HCT116 (cell line): ENCODE data around the gene CHRNA9. TPM values are rescaled to one million over a fixed set of nuclear protein-coding genes. Genes with fewer than 3 reads are reported as not detected.

Source experiments
- ATAC-seq: fragments of 200-7000 bp; cut with Tn5 transposase; 2 replicates; pipeline ENCODE4 v1.9.1; 2020; ENCODE audit warnings: mild to moderate bottlenecking, moderate library complexity
- BruUV-seq: library from RNA; stranded (reverse); fragments of 400-500 nt; replicated peaks from 2 replicates; lab custom pipeline; 2021; lab: Mats Ljungman, UMichigan
- CTCF ChIA-PET: fragments of 300-600 bp; sonication (Branson Sonifier 250); formaldehyde crosslinking; loops from one replicate; lab custom pipeline; 2021; ENCODE audit warnings: antibody characterized with exemption; lab: Charles Lee
- POLR2A ChIA-PET: fragments of 300-600, 350-600 bp; sonication (Branson Sonifier 250); formaldehyde crosslinking; loops from one replicate; lab custom pipeline; 2021; ENCODE audit warnings: antibody characterized with exemption; lab: Charles Lee
- RAD21 ChIA-PET, 2 experiments: fragments of 300-600 bp; sonication (Branson Sonifier 250); formaldehyde crosslinking; loops; one replicate each; lab custom pipeline; 2023; ENCODE audit warnings: low total read pairs in 2 of 2; ENCODE audit not compliant: uncharacterized antibody in 2 of 2, unreplicated experiment in 2 of 2, low non-redundant PET in 1 of 2; lab: Charles Lee
- DNase-seq: peaks from one replicate; pipeline ENCODE4 v3.0.0-alpha.2; 2010; ENCODE audit warnings: low read depth, low spot score
- H2AFZ ChIP-seq: fragments of 200-600 bp; shearing (Covaris generic), sonication (generic); 2 replicates; pipeline ENCODE4 v1.6.1; 2017; ENCODE audit warnings: low read depth, mixed run types, mixed read lengths, antibody characterized with exemption, low read length; ENCODE audit not compliant: poor library complexity, severe bottlenecking
- H3K27ac ChIP-seq: 2 replicates; pipeline ENCODE4 v1.5.1; 2012; ENCODE audit warnings: low read depth, low read length
- H3K27me3 ChIP-seq: fragments of 200-600 bp; sonication (generic); 2 replicates; pipeline ENCODE4 v1.6.1; 2016; ENCODE audit warnings: mixed run types, low read length, mixed read lengths; ENCODE audit not compliant: insufficient read depth
- H3K36me3 ChIP-seq, 2 experiments: fragments of 200-500 bp in 1 of 2; fragments of 200-600 bp in 1 of 2; sonication (Bioruptor generic) in 1 of 2; sonication (generic) in 1 of 2; 2 replicates each; pipeline versions ENCODE4 v1.5.1 to v1.6.1; 2014 to 2016; ENCODE audit warnings: low read length in 2 of 2, inconsistent platforms in 1 of 2, mixed read lengths in 1 of 2, mixed run types in 1 of 2; ENCODE audit not compliant: insufficient read depth in 2 of 2, control insufficient read depth in 1 of 2
- H3K4me1 ChIP-seq, 2 experiments: fragments of 200-600 bp in 1 of 2; sonication (generic) in 1 of 2; 2 replicates each; pipeline versions ENCODE4 v1.5.1 to v1.6.1; 2012 to 2017; ENCODE audit warnings: low read length in 2 of 2, inconsistent platforms in 1 of 2, mild to moderate bottlenecking in 1 of 2, mixed read lengths in 1 of 2, mixed run types in 1 of 2, moderate library complexity in 1 of 2; ENCODE audit not compliant: insufficient read depth in 2 of 2, control insufficient read depth in 1 of 2
- H3K4me2 ChIP-seq: fragments of 200-600 bp; sonication (generic); 2 replicates; pipeline ENCODE4 v1.6.1; 2017; ENCODE audit warnings: mixed run types, low read length, mixed read lengths
- H3K4me3 ChIP-seq, 2 experiments: fragments of 200-600 bp in 1 of 2; sonication (generic) in 1 of 2; replicated peaks in 1 of 2; 2 replicates each; pipeline ENCODE4 v1.5.1; 2011 to 2016; ENCODE audit warnings: low read length in 2 of 2, control low read depth in 1 of 2, low read depth in 1 of 2, mild to moderate bottlenecking in 1 of 2, mixed read lengths in 1 of 2, mixed run types in 1 of 2
- H3K79me2 ChIP-seq: fragments of 200-600 bp; sonication (generic); 2 replicates; pipeline ENCODE4 v1.6.1; 2017; ENCODE audit warnings: mild to moderate bottlenecking, mixed run types, low read length, moderate library complexity, mixed read lengths; ENCODE audit not compliant: insufficient read depth
- H3K9ac ChIP-seq: fragments of 200-600 bp; sonication (generic); 2 replicates; pipeline ENCODE4 v1.6.1; 2016; ENCODE audit warnings: low read length, mixed read lengths
- H3K9me2 ChIP-seq: fragments of 200-600 bp; sonication (generic), shearing (Covaris generic); 2 replicates; pipeline ENCODE4 v1.6.1; 2017; ENCODE audit warnings: mixed run types, mild to moderate bottlenecking, moderate library complexity; ENCODE audit not compliant: insufficient read depth
- H3K9me3 ChIP-seq, 2 experiments: fragments of 200-500 bp in 1 of 2; fragments of 200-600 bp in 1 of 2; sonication (Bioruptor generic) in 1 of 2; sonication (generic) in 1 of 2; 2 replicates each; pipeline ENCODE4 v1.6.1; 2014 to 2017; ENCODE audit warnings: low read length in 2 of 2, mixed read lengths in 2 of 2, inconsistent platforms in 1 of 2, low read depth in 1 of 2, mild to moderate bottlenecking in 1 of 2, mixed run types in 1 of 2, moderate library complexity in 1 of 2; ENCODE audit not compliant: control insufficient read depth in 1 of 2, insufficient read depth in 1 of 2
- H4K20me1 ChIP-seq: fragments of 200-600 bp; sonication (generic), shearing (Covaris generic); 2 replicates; pipeline ENCODE4 v1.6.1; 2017; ENCODE audit warnings: mixed run types, mild to moderate bottlenecking, moderate library complexity; ENCODE audit not compliant: insufficient read depth
- ATF3 ChIP-seq: IDR thresholded peaks from 2 replicates; pipeline ENCODE4 v1.6.1; 2012
- CTCF ChIP-seq, 3 experiments: fragments of 200-600 bp in 1 of 3; sonication (generic) in 1 of 3; IDR thresholded peaks in 2 of 3; conservative IDR thresholded peaks in 1 of 3; 2 replicates each; pipeline ENCODE4 v1.5.1; 2012 to 2017; ENCODE audit warnings: low read depth in 2 of 3, low read length in 2 of 3, antibody characterized with exemption in 1 of 3, borderline replicate concordance in 1 of 3, control low read depth in 1 of 3, mild to moderate bottlenecking in 1 of 3, mixed read lengths in 1 of 3, mixed run types in 1 of 3, moderate library complexity in 1 of 3; ENCODE audit not compliant: insufficient read depth in 1 of 3
- FOSL1 ChIP-seq: IDR thresholded peaks from 2 replicates; pipeline ENCODE4 v1.6.1; 2012; ENCODE audit warnings: low read depth
- JUND ChIP-seq: IDR thresholded peaks from 2 replicates; pipeline ENCODE4 v1.6.1; 2012
- MAX ChIP-seq: IDR thresholded peaks from 2 replicates; pipeline ENCODE4 v1.6.1; 2012
- RAD21 ChIP-seq: IDR thresholded peaks from 2 replicates; pipeline ENCODE4 v1.6.1; 2012; ENCODE audit warnings: low read depth, mild to moderate bottlenecking
- SIN3A ChIP-seq: IDR thresholded peaks from 2 replicates; pipeline ENCODE4 v1.6.1; 2012; ENCODE audit warnings: low read depth
- SRF ChIP-seq: IDR thresholded peaks from 2 replicates; pipeline ENCODE4 v1.6.1; 2012; ENCODE audit warnings: low read depth
- TCF7L2 ChIP-seq: IDR thresholded peaks from 2 replicates; pipeline ENCODE4 v1.7.0; 2011; ENCODE audit warnings: borderline replicate concordance, inconsistent platforms; ENCODE audit not compliant: insufficient read depth, insufficient read length; ENCODE audit errors: extremely low read depth
- YY1 ChIP-seq: IDR thresholded peaks from 2 replicates; pipeline ENCODE4 v1.6.1; 2011; ENCODE audit warnings: low read length, low read depth, moderate library complexity, mild to moderate bottlenecking; ENCODE audit not compliant: insufficient replicate concordance; ENCODE audit errors: extremely low read depth
- ZBTB33 ChIP-seq: IDR thresholded peaks from 2 replicates; pipeline ENCODE4 v1.6.1; 2011; ENCODE audit warnings: mild to moderate bottlenecking, low read length, moderate library complexity; ENCODE audit not compliant: insufficient replicate concordance; ENCODE audit errors: extremely low read depth
- intact Hi-C: fragments of 100-400 bp; cut with micrococcal nuclease; formaldehyde crosslinking; loops from 2 replicates; pipeline ENCODE4 v1.10.0; 2022
- total RNA-seq: library from RNA; stranded (reverse); gene quantifications from one replicate; pipeline ENCODE4 v1.2.1, GENCODE V29; 2021; ENCODE audit not compliant: unreplicated experiment

The CHRNA9 gene
- total RNA-seq, 1 experiment from 2014 or later: not detected

GRCh38 chr4:40350627-40351227, 15.6 kb downstream of the CHRNA9 start:
- ChIA-PET POLR2A (no interaction called here), RAD21 (no interaction called here), CTCF (interaction anchor here (0.7 kb wide), 1 partner anchor 865 kb away, joined by 3 read pairs; no protein-coding TSS in a partner anchor)
- TF ChIP-seq MAX: no peak
- TF ChIP-seq ATF3: no peak
- TF ChIP-seq JUND: no peak
- TF ChIP-seq FOSL1: no peak
- no peak for TF ChIP-seq TCF7L2
- no peak for TF ChIP-seq YY1
- no peak for TF ChIP-seq RAD21
- TF ChIP-seq ZBTB33: no peak
- no peak for TF ChIP-seq SRF
- no peak for TF ChIP-seq SIN3A
- no peak for TF ChIP-seq CTCF (IDR thresholded peaks at IDR 0.05 in 2 of 3, conservative IDR thresholded peaks at IDR 0.05 in 1 of 3; ENCODE audit: borderline replicate concordance in 1 of 3, insufficient read depth in 1 of 3, low read depth in 2 of 3, low read length in 2 of 3)
- Histone ChIP-seq H3K4me3 (no peak overlapping the region), H3K27ac (no peak overlapping the region), H2AFZ (no peak overlapping the region), H3K4me1 (no peaks in the 10 kb centered on the region), H3K9me3 (no peaks in the 10 kb centered on the region), H3K79me2 (no peaks in the 10 kb centered on the region), H3K9me2 (no peaks in the 10 kb centered on the region), H3K27me3 (no peaks in the 10 kb centered on the region), H3K4me2 (no peak overlapping the region), H3K36me3 (no peaks in the 10 kb centered on the region), H3K9ac (no peak overlapping the region), H4K20me1 (no peaks in the 10 kb centered on the region)
- intact Hi-C loops: no loop called here
- no peak for DNase-seq
- no TSS peak for BruUV-seq
- no peak for ATAC-seq
